H9 (cell line): ENCODE measurements around the gene GLYATL1. TPM values are rescaled to one million over a fixed set of nuclear protein-coding genes. Genes with fewer than 3 reads are reported as not detected.

Source experiments
- DNase-seq: peaks from one replicate; pipeline ENCODE4 v3.0.0-alpha.2; 2017
- H2AFZ ChIP-seq: one replicate; pipeline ENCODE4 v1.6.1; 2013; ENCODE audit warnings: mild to moderate bottlenecking, low read length, control low read depth, moderate library complexity
- H2AK5ac ChIP-seq: 2 replicates; pipeline ENCODE4 v1.6.1; 2013; ENCODE audit warnings: low read length, control low read depth, mixed read lengths; ENCODE audit not compliant: insufficient read length
- H2BK120ac ChIP-seq: one replicate; pipeline ENCODE4 v1.6.1; 2013; ENCODE audit warnings: low read depth, mild to moderate bottlenecking, low read length, control low read depth, inconsistent platforms; ENCODE audit not compliant: poor library complexity, severe bottlenecking
- H2BK12ac ChIP-seq: 2 replicates; pipeline ENCODE4 v1.6.1; 2013; ENCODE audit warnings: low read length, control low read depth, mixed read lengths, low read depth; ENCODE audit not compliant: insufficient read length
- H2BK15ac ChIP-seq: 2 replicates; pipeline ENCODE4 v1.6.1; 2013; ENCODE audit warnings: low read depth, low read length, control low read depth
- H2BK20ac ChIP-seq: one replicate; pipeline ENCODE4 v1.6.1; 2013; ENCODE audit warnings: low read depth, mild to moderate bottlenecking, low read length, control low read depth, inconsistent platforms; ENCODE audit not compliant: poor library complexity, severe bottlenecking
- H2BK5ac ChIP-seq: 2 replicates; pipeline ENCODE4 v1.6.1; 2013; ENCODE audit warnings: low read length, control low read depth, mixed read lengths; ENCODE audit not compliant: insufficient read length
- H3K14ac ChIP-seq: 2 replicates; pipeline ENCODE4 v1.6.1; 2013; ENCODE audit warnings: low read length, control low read depth; ENCODE audit not compliant: insufficient read depth
- H3K18ac ChIP-seq: 2 replicates; pipeline ENCODE4 v1.6.1; 2013; ENCODE audit warnings: low read depth, mild to moderate bottlenecking, mixed read lengths, low read length, control low read depth; ENCODE audit not compliant: insufficient read length
- H3K23ac ChIP-seq: 2 replicates; pipeline ENCODE4 v1.6.1; 2013; ENCODE audit warnings: low read length, control low read depth, mixed read lengths, low read depth; ENCODE audit not compliant: insufficient read length
- H3K23me2 ChIP-seq: 2 replicates; pipeline ENCODE4 v1.6.1; 2013; ENCODE audit warnings: low read depth, mild to moderate bottlenecking, mixed read lengths, low read length, control low read depth; ENCODE audit not compliant: insufficient read length, poor library complexity, severe bottlenecking
- H3K27ac ChIP-seq: 2 replicates; pipeline ENCODE4 v1.5.1; 2013; ENCODE audit warnings: low read length, control low read depth, mixed read lengths, low read depth; ENCODE audit not compliant: insufficient read length
- H3K27me3 ChIP-seq: 2 replicates; pipeline ENCODE4 v1.6.1; 2013; ENCODE audit warnings: low read length, control low read depth, inconsistent platforms; ENCODE audit not compliant: insufficient read depth
- H3K4ac ChIP-seq: 2 replicates; pipeline ENCODE4 v1.6.1; 2013; ENCODE audit warnings: low read depth, mild to moderate bottlenecking, control low read depth, inconsistent platforms, low read length, moderate library complexity
- H3K4me1 ChIP-seq: 2 replicates; pipeline ENCODE4 v1.6.1; 2013; ENCODE audit warnings: low read length, control low read depth, inconsistent platforms; ENCODE audit not compliant: insufficient read depth
- H3K4me2 ChIP-seq: 2 replicates; pipeline ENCODE4 v1.6.1; 2013; ENCODE audit warnings: low read length, control low read depth, mixed read lengths; ENCODE audit not compliant: insufficient read length, insufficient read depth
- H3K56ac ChIP-seq: 2 replicates; pipeline ENCODE4 v1.6.1; 2013; ENCODE audit warnings: low read depth, mild to moderate bottlenecking, mixed read lengths, low read length, control low read depth; ENCODE audit not compliant: insufficient read length
- H3K79me1 ChIP-seq: 2 replicates; pipeline ENCODE4 v1.6.1; 2013; ENCODE audit warnings: low read depth, mild to moderate bottlenecking, moderate library complexity, low read length, control low read depth, inconsistent platforms; ENCODE audit not compliant: insufficient read depth, poor library complexity, severe bottlenecking
- H3K79me2 ChIP-seq: 2 replicates; pipeline ENCODE4 v1.6.1; 2013; ENCODE audit warnings: low read length, control low read depth, inconsistent platforms; ENCODE audit not compliant: insufficient read depth
- H3K9ac ChIP-seq: 2 replicates; pipeline ENCODE4 v1.6.1; 2013; ENCODE audit warnings: low read length, control low read depth, mixed read lengths; ENCODE audit not compliant: insufficient read length; ENCODE audit errors: extremely low read depth
- H3K9me3 ChIP-seq: one replicate; pipeline ENCODE4 v1.6.1; 2013; ENCODE audit warnings: low read depth, low read length, inconsistent platforms; ENCODE audit not compliant: control insufficient read depth
- H3T11ph ChIP-seq: one replicate; pipeline ENCODE4 v1.6.1; 2013; ENCODE audit warnings: mild to moderate bottlenecking, low read length, control low read depth, inconsistent platforms
- H4K20me1 ChIP-seq: one replicate; pipeline ENCODE4 v1.6.1; 2013; ENCODE audit not compliant: control insufficient read depth, insufficient read length, insufficient read depth
- H4K5ac ChIP-seq: 2 replicates; pipeline ENCODE4 v1.6.1; 2013; ENCODE audit warnings: low read depth, mild to moderate bottlenecking, mixed read lengths, low read length, control low read depth; ENCODE audit not compliant: insufficient read length
- H4K8ac ChIP-seq: replicated peaks from 2 replicates; pipeline ENCODE4 v1.6.1; 2013; ENCODE audit warnings: low read length, control low read depth, mixed read lengths, low read depth; ENCODE audit not compliant: insufficient read length
- H4K91ac ChIP-seq: 2 replicates; pipeline ENCODE4 v1.6.1; 2013; ENCODE audit warnings: low read depth, mild to moderate bottlenecking, moderate library complexity, mixed read lengths, low read length, control low read depth; ENCODE audit not compliant: insufficient read length
- H3K27ac Mint-ChIP-seq, 3 experiments: 2 replicates in 2 of 3; 3 replicates in 1 of 3; pipeline ENCODE4 v1.8.0; 2020 to 2021; ENCODE audit warnings: mixed read lengths in 3 of 3, mild to moderate bottlenecking in 1 of 3, moderate library complexity in 1 of 3
- H3K27me3 Mint-ChIP-seq: 2 replicates; pipeline ENCODE4 v1.8.0; 2021; ENCODE audit warnings: low read depth, mild to moderate bottlenecking, moderate library complexity, mixed read lengths
- H3K36me3 Mint-ChIP-seq, 3 experiments: 2 replicates in 2 of 3; 3 replicates in 1 of 3; pipeline ENCODE4 v1.8.0; 2020 to 2021; ENCODE audit warnings: low read depth in 3 of 3, mixed read lengths in 3 of 3; ENCODE audit not compliant: insufficient read depth in 1 of 3
- H3K4me1 Mint-ChIP-seq, 2 experiments: 2 replicates each; pipeline ENCODE4 v1.8.0; 2020; ENCODE audit warnings: mixed read lengths in 2 of 2
- H3K4me3 Mint-ChIP-seq, 2 experiments: 2 replicates in 1 of 2; 3 replicates in 1 of 2; pipeline ENCODE4 v1.8.0; 2020 to 2021; ENCODE audit warnings: mild to moderate bottlenecking in 2 of 2, mixed read lengths in 2 of 2, moderate library complexity in 1 of 2
- H3K9me3 Mint-ChIP-seq, 2 experiments: 2 replicates in 1 of 2; 3 replicates in 1 of 2; pipeline ENCODE4 v1.8.0; 2020; ENCODE audit warnings: mild to moderate bottlenecking in 2 of 2, mixed read lengths in 2 of 2, moderate library complexity in 1 of 2
- WGBS: extraction: QIAGEN DNeasy Blood & Tissue Kit; methylation state at CpG from one replicate; pipeline ENCODE4 v1.1.7; 2013; ENCODE audit warnings: missing lambda C conversion rate, low lambda C conversion rate, mixed read lengths; ENCODE audit not compliant: insufficient read length; ENCODE audit errors: extremely low coverage; 5-methylcytosine and 5-hydroxymethylcytosine counted together
- total RNA-seq: library from RNA; stranded (reverse); gene quantifications from 2 replicates; pipeline ENCODE4 v1.2.1, GENCODE V29; 2021
- TF ChIP-seq, protein P1 (sequence below): fragments of 200-600 bp; sonication (generic); conservative IDR thresholded peaks from 3 replicates; pipeline ENCODE4 v1.8.0; 2021; ENCODE audit warnings: antibody characterized with exemption, mild to moderate bottlenecking

The GLYATL1 gene
- total RNA-seq, 1 experiment from 2014 or later, result 2.8 TPM

DNA sequence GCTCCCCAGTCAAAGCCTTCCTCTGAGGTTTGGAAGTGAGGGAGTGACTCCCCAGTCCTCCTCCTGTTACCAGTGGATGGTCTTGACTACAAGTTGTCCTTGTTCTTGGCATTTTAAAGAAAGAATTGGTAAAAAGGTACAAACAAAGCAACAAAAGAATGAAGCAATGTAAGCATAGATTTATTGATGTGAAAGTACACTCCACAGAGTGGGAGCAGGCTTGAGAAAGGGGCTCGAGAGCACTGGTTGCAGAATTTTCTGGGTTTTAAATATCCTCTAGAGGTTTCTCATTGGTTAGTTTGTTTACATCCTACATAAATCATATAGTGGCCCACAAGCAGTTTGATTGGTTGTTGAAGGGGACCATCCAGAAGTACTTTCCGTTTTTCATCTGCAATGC, 22.7 kb upstream of the GLYATL1 start:
- Histone ChIP-seq H3K27me3 (no peaks in the 10 kb centered on the region), H4K91ac (no peak overlapping the region), H2BK15ac (no peak overlapping the region), H3K9ac (no peak overlapping the region), H4K8ac (no peak overlapping the region), H4K20me1 (no peaks in the 10 kb centered on the region), H2AK5ac (no peak overlapping the region), H4K5ac (no peak overlapping the region), H2BK12ac (no peak overlapping the region), H3K14ac (no peak overlapping the region), H2BK5ac (no peak overlapping the region), H3K27ac (no peak overlapping the region), H3T11ph (no peak overlapping the region), H2BK120ac (no peak overlapping the region), H3K4me2 (no peak overlapping the region), H3K18ac (no peak overlapping the region), H3K4me1 (no peaks in the 10 kb centered on the region), H2AFZ (no peak overlapping the region), H2BK20ac (no peak overlapping the region), H3K4ac (no peak overlapping the region), H3K23me2 (no peaks in the 10 kb centered on the region), H3K9me3 (peaks cover 8% of the 10 kb centered on the region), H3K79me2 (no peaks in the 10 kb centered on the region), H3K23ac (no peak overlapping the region), H3K56ac (no peak overlapping the region), H3K79me1 (no peaks in the 10 kb centered on the region)
- H3K27ac Mint-ChIP-seq, result no peak overlapping the region
- H3K4me1 Mint-ChIP-seq, result no peaks in the 10 kb centered on the region
- TF ChIP-seq, protein P1, sequence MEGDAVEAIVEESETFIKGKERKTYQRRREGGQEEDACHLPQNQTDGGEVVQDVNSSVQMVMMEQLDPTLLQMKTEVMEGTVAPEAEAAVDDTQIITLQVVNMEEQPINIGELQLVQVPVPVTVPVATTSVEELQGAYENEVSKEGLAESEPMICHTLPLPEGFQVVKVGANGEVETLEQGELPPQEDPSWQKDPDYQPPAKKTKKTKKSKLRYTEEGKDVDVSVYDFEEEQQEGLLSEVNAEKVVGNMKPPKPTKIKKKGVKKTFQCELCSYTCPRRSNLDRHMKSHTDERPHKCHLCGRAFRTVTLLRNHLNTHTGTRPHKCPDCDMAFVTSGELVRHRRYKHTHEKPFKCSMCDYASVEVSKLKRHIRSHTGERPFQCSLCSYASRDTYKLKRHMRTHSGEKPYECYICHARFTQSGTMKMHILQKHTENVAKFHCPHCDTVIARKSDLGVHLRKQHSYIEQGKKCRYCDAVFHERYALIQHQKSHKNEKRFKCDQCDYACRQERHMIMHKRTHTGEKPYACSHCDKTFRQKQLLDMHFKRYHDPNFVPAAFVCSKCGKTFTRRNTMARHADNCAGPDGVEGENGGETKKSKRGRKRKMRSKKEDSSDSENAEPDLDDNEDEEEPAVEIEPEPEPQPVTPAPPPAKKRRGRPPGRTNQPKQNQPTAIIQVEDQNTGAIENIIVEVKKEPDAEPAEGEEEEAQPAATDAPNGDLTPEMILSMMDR, result no peak
- WGBS, result no CpG with 5 or more reads among the region's 2 CpGs
- H3K36me3 Mint-ChIP-seq, result peaks cover 2 to 6% (median 6%) of the 10 kb centered on the region in 3 experiments; a peak in 5 of 7 replicates
- DNase-seq, result no peak
- peaks cover 22 to 27% of the 10 kb centered on the region in 2 experiments for H3K9me3 Mint-ChIP-seq
- peaks cover 25% of the 10 kb centered on the region for H3K27me3 Mint-ChIP-seq
- no peak overlapping the region for H3K4me3 Mint-ChIP-seq
